ENCODE data around the gene CLIC1. TPM values are rescaled to one million over a fixed set of nuclear protein-coding genes. Genes with fewer than 3 reads are reported as not detected.

The CLIC1 gene
- 100 to 1,000 TPM; 536 to 743 (median 628) TPM for polyA plus RNA-seq (ENCODE audit: low read depth in 6 of 6)

DNA sequence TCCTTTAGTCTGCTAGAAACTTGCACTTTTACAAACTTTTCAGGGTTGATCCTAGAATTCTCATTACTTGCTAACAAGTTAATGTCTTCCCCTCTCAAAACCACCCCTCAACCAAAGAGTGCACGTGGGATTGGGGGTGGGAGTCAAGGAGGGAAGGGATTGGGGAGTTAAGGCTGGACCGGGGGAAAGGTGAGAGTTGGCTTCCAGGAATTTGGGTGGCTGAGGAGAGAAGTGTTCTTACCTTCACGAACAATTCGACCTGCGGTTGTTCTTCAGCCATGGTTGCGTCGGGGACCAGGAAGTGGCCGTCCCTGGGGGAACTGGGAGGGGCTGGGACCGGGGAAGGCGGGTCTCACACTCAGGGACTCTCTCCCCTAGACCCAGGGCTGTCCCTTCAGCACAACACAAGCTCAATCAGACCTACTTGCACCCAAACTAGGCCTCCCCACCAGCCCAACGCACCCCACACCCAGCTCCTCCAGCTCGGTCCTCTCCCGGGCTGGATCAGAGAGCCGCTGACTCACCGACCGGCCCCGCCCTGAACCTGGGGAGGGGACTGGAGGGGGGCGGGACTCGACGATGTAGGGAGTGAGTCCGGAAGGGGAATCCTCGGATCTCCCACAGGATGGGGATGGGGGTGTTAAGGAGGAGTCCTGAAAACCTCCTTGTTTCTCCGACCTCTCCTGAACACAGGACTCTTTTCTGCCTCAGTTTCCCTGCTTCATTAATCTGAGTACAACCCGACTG lies at the start of gene CLIC1:
CLIC1 (minus strand) TSS at position 510 of the 747 bp plus-strand sequence; CDS start at position 280, 230 bp downstream.
- peak within 1 kb of the TSS; percentile 94 to 100 (median 98) for H3K27ac Mint-ChIP-seq
- peak; percentile 30 to 34 for ATAC-seq (ENCODE audit: low read depth in 2 of 2)

DNA sequence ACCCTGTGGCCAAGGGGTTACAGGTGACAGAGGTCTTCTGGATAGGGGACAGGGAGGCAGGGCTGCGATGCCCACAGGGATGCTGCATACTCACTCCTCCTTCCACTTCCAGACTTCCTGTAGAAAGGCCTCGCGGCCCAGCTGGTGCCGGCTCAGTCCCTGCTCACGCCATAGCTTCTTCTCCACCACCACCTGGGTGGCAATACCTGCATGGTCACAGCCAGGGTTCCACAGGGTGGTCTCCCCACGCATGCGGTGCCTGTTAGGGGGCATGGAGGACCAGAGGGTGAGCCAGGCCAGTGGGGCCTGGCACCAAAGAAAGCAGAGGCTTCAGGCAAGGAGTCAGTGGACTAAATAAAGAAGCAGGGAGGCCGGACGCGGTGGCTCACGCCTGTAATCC lies 49.1 kb upstream of the CLIC1 start:
- peaks cover under 1 to 14% of the 10 kb centered on the region in 2 donors for H3K36me3 Mint-ChIP-seq
- DNase-seq (no peak), ATAC-seq (ENCODE audit: low read depth in 2 of 2) (no peak)
- H3K27me3 Mint-ChIP-seq = no peaks in the 10 kb centered on the region
- no peaks in the 10 kb centered on the region for H3K9me3 Mint-ChIP-seq
- no peak overlapping the region for H3K4me3 Mint-ChIP-seq
- peaks cover 12 to 36% (median 25%) of the 10 kb centered on the region in 3 donors for H3K4me1 Mint-ChIP-seq
- H3K27ac Mint-ChIP-seq = no peak overlapping the region

More for the DNA sequence above, at the start of gene CLIC1:
- DNase-seq = peak; percentile 74
- Mint-ChIP-seq H3K4me3 (peak within 1 kb of the TSS; percentile 94 to 99 (median 99)), H3K36me3 (peaks cover 9 to 21% of the 10 kb centered on the region in 2 donors), H3K27me3 (no peaks in the 10 kb centered on the region), H3K9me3 (no peaks in the 10 kb centered on the region), H3K4me1 (peaks cover 66 to 76% (median 71%) of the 10 kb centered on the region in 3 donors)

DNA sequence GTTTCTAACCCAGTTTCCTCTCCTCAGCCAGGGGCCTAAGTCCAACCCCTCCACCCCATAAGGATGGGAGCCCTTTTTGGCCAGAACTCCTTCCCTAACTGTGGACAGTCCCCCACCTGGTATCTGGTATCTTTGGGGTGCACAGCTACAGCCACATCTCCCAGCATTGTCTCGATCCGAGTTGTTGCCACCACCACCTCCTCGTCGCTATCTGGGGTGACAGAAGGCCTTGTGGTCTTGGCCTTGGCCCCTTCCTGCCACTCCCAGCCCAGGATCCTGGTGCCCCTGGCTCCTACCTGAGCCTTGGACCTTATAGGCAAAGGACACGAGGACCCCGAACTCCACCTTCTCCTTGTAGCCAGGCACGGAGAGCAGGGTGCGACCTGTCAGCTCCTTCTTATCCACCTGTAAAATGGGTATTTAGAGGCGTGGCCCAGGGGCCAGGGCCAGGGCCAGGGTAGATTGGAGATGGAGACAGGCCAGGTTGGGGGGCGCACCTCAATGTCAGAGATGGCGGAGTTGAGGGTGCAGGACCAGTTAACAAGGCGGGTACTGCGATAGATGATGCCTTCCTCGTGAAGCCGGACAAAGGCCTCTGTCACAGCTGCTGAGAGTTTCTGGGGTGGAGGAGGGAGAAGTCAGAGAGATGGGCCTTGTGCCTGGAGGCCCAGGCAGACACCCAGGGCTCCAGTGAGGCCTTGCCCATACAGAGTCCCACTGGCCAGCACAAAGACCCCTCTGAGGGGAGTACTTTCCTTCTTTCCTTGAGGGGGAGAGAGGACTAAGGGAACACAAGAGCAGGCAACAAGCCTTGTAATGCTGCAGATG lies 48.0 kb upstream of the CLIC1 start:
- H3K4me1 Mint-ChIP-seq = peaks cover 6 to 29% (median 13%) of the 10 kb centered on the region in 3 donors
- H3K4me3 Mint-ChIP-seq = no peak overlapping the region
- peak overlapping the region in 2 of 6 donors; percentile 56 to 76 for H3K27ac Mint-ChIP-seq
- H3K36me3 Mint-ChIP-seq = peaks cover 0 to 12% of the 10 kb centered on the region in 2 donors
- ATAC-seq (ENCODE audit: low read depth in 2 of 2) (no peak), DNase-seq (no peak)
- H3K27me3 Mint-ChIP-seq = no peaks in the 10 kb centered on the region
- H3K9me3 Mint-ChIP-seq = no peaks in the 10 kb centered on the region

DNA sequence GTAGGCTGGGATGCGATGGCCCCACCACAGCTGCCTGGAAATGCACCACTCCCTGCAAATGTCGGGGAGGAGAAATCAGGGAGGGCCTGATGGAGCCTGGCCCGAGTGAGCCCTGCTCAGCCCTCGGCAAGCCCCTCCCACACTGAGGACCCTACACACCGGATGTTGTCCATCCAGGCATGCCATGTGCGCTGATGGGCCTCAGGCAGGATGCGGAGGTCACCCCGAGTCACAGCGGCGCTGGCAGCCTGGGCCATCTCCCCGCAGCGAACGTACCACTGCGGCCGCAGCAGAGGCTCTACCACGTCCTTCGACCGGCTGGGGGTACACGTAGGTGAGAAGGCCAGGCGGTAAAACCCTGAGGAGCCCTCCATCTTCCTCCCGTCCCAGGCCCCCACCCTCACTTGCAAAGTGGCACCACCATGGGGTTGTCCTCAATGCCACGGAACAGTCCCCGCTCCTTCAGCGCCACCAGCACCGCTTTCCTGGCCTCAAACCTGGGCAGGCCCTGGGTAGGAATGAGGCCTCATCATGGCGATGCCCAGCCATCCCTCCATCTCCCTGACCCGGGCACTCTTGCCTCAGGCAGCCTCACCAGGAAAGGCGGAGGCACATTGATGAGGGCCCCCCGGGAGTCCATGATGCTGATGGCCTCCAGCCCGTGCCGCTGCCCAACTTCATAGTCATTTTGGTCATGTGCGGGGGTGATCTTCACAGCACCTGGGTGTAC lies 46.0 kb upstream of the CLIC1 start:
- DNase-seq (no peak), ATAC-seq (ENCODE audit: low read depth in 2 of 2) (no peak)
- H3K27me3 Mint-ChIP-seq = no peaks in the 10 kb centered on the region
- peaks cover 0 to 12% of the 10 kb centered on the region in 2 donors for H3K36me3 Mint-ChIP-seq
- no peak overlapping the region for H3K4me3 Mint-ChIP-seq
- no peaks in the 10 kb centered on the region for H3K9me3 Mint-ChIP-seq
- H3K4me1 Mint-ChIP-seq = peaks cover 11 to 19% (median 16%) of the 10 kb centered on the region in 3 donors
- no peak overlapping the region for H3K27ac Mint-ChIP-seq

DNA sequence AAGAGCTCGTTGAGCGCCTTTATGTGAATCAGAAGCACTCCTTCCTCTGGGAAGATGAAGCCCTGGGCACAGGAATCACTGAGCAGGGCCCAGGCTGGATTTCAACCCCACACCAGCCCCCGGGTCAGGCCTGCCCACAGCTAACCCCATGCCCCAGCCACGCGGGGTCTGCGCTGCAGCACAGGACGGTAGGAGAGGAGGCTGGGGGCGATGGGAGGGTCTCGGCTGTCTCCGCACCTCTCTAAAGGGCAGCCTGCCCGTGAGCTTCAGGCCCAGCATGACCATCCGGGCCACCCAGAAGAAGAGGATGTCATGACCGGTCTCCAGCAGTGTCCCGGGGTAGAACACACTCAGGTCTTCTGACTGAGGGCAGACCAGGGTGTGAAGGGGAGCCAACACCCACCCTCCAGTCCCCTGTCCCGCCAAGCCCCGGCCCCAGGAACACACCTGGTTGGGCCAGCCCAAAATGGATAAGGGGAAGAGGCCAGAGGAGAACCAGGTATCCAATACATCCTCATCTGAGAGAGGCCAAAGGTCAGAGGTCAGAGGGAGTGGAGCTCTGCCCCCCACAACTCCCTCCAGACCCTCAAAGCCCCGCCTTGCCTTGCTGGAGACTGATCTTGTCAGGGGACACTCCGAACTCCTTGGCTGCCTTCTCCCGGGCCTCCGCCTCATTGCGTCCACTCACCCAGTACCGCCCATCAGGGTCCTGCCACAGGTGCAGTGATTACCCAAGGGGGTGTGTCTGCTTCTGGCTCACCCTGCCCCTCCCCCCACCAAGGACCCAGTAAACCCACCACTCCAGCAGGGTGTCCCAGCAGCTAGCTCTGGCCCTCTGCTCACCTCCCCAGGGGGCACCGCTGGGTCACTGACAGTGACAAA lies 45.2 kb upstream of the CLIC1 start:
- Mint-ChIP-seq H3K27me3 (no peaks in the 10 kb centered on the region), H3K36me3 (peaks cover 0 to 12% of the 10 kb centered on the region in 2 donors), H3K4me1 (peaks cover 18 to 26% (median 24%) of the 10 kb centered on the region in 3 donors), H3K9me3 (no peaks in the 10 kb centered on the region), H3K4me3 (no peak overlapping the region), H3K27ac (peak overlapping the region in 1 of 6 donors; percentile 18)
- no peak for ATAC-seq (ENCODE audit: low read depth in 2 of 2)
- DNase-seq = no peak

DNA sequence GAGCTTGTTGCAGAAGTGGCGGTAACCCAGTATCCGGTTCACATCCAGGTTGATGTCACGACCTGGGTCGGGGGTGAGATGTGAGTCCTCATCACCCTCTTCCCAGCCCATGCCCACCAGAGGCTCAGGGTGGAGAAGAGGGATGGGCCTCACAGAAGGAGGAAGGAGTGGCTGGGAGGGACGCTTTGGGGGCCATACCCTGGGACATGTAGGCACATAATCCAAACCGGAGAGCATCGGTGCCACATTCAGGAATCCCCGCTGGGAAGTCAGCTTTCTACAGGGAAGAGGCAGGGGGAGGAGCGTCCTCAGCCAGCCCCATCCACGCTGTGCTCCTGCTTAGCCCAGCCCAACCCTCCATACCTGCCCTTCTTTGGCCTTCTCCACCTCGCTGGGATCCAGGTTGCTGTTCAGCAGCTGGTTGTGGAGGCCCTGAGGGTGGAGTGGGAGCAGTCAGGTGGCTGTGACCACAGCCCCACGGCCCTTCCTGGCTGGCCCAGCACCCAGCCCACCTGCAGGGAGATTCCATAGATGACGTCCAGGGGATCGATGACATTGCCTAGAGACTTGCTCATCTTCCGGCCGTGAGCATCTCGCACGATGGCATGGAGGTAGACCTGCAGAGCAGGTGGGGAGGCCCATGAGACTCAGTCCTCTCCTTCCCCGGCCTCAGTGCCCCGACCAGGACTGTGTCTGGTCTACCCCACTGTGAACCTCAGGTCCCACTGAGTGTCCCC lies 44.3 kb upstream of the CLIC1 start:
- H3K4me1 Mint-ChIP-seq = peaks cover 22 to 29% (median 26%) of the 10 kb centered on the region in 3 donors
- H3K4me3 Mint-ChIP-seq = no peak overlapping the region
- H3K27me3 Mint-ChIP-seq = no peaks in the 10 kb centered on the region
- H3K9me3 Mint-ChIP-seq = no peaks in the 10 kb centered on the region
- peaks cover 0 to 12% of the 10 kb centered on the region in 2 donors for H3K36me3 Mint-ChIP-seq
- DNase-seq = no peak
- no peak for ATAC-seq (ENCODE audit: low read depth in 2 of 2)
- peak overlapping the region in 1 of 6 donors; percentile 65 for H3K27ac Mint-ChIP-seq

DNA sequence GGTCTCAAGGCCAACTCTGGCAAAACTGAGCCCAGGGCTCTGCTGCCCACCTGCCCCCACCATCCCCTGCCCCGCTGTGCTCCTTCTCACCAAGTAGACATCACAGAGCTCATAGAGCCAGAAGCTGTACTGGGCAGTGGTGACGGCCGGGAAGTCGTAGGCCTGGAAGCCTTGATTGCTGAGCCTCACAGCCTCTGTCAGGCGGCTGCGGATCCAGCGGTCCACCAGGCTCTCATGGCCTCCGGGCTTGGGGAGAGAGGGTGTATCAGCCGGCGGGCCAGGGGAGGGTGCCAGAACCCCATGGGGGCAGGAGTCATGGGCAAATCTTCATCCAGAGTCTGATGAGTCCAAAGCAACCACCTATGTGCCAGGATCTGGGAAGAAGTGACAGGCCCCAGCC lies 43.6 kb upstream of the CLIC1 start:
- H3K9me3 Mint-ChIP-seq = no peaks in the 10 kb centered on the region
- H3K27me3 Mint-ChIP-seq = no peaks in the 10 kb centered on the region
- peak overlapping the region in 1 of 6 donors; percentile 58 for H3K27ac Mint-ChIP-seq
- ATAC-seq (ENCODE audit: low read depth in 2 of 2) (no peak), DNase-seq (no peak)
- peaks cover 0 to 11% of the 10 kb centered on the region in 2 donors for H3K36me3 Mint-ChIP-seq
- no peak overlapping the region for H3K4me3 Mint-ChIP-seq
- peaks cover 25 to 29% (median 29%) of the 10 kb centered on the region in 3 donors for H3K4me1 Mint-ChIP-seq

DNA sequence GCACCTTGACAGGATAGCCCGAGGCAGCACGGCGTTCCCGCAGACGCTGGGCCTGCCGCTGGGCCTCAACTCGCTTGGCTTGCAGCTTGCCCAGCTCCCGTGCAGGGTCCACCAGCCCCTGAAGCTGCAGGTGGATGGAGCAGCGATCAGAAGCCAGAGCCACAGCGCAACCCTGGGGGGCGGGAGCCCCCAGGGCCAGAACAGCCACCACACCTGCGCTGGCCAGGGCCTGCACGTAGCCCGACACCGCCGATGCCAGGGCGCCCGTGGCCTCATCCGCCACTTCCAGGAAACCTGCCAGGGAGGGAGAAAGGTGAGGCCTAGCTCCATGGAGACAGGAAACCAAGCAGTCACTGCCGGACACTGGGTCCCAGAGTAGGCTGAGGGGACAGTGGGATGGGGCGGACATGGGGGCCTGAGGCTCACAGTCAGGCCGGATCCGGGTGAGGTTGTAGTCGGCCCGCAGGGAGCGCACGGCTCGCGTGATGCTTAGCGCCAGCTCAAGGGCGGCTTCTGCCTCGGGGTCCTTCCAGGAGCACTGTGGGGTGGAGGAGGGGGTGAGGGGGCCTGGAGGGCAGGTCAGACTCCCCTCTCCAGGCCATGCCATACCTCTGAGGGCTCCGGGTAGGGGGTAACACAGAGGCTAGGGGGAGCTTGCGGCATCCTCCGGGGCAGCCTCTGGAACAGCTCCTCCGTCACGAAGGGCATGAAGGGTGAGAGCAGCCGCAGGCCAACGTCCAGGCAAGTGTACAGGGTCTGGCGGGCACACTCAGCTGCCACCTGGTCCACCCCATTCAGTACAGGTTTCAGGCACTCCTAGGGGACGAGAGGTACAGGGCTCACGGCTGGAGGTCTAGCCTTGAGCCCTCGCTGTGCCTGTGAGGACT lies 42.9 kb upstream of the CLIC1 start:
- Mint-ChIP-seq H3K27me3 (no peaks in the 10 kb centered on the region), H3K36me3 (peaks cover 0 to 4% of the 10 kb centered on the region in 2 donors), H3K27ac (no peak overlapping the region), H3K9me3 (no peaks in the 10 kb centered on the region), H3K4me1 (peaks cover 22 to 25% (median 25%) of the 10 kb centered on the region in 3 donors), H3K4me3 (no peak overlapping the region)
- ATAC-seq (ENCODE audit: low read depth in 2 of 2) (no peak), DNase-seq (no peak)

DNA sequence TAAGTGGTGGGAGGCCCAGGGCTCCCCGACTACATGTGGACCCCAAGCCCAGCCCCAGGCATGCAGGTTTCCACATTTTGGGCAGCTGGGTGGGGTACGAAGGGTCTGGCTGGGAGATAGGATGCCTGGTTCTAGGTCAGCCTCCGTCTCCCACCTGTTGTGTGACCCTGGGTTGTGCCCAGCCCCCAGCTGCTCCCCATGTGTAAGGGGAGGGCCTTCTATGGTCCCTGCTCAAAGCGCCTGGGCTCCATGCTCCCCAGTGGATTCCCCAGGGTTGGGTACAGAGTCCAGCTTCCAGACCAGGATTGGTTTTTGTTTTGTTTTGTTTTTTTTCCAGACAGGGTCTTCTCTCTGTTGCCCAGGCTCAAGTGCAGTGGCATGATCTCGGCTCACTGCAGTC lies 41.9 kb upstream of the CLIC1 start:
- H3K27me3 Mint-ChIP-seq = no peaks in the 10 kb centered on the region
- H3K27ac Mint-ChIP-seq = peak overlapping the region in 2 of 6 donors; percentile 69 to 88
- ATAC-seq (ENCODE audit: low read depth in 2 of 2) (no peak), DNase-seq (no peak)
- H3K4me3 Mint-ChIP-seq = peak overlapping the region in 1 of 8 donors; percentile 25
- no peaks in the 10 kb centered on the region for H3K9me3 Mint-ChIP-seq
- peaks cover 19 to 25% (median 21%) of the 10 kb centered on the region in 3 donors for H3K4me1 Mint-ChIP-seq
- no peaks in the 10 kb centered on the region for H3K36me3 Mint-ChIP-seq

DNA sequence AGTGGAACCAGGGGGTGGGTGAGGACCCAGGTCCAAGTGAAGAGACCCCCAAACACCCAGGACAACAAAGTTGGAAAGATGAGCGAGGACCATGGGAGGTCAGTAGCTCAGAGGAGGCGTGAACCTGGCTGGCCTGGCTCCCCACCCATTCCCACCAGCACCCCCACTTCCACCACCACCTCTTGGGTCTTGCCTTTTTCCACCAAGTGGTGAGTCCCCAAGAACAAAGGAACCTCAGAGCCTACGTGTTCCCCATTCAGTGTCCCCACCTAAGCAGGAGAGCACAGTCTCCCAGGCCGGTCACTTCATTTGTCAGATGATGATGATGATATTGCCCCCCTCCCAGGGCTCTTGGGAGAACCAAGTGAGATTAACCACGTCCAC lies 41.3 kb upstream of the CLIC1 start:
- H3K27ac Mint-ChIP-seq = peak overlapping the region in 4 of 6 donors; percentile 74 to 88 (median 78)
- DNase-seq (no peak), ATAC-seq (ENCODE audit: low read depth in 2 of 2) (no peak)
- H3K36me3 Mint-ChIP-seq = no peaks in the 10 kb centered on the region
- H3K27me3 Mint-ChIP-seq = no peaks in the 10 kb centered on the region
- no peaks in the 10 kb centered on the region for H3K9me3 Mint-ChIP-seq
- H3K4me1 Mint-ChIP-seq = peaks cover 19 to 24% (median 22%) of the 10 kb centered on the region in 3 donors
- H3K4me3 Mint-ChIP-seq = peak overlapping the region in 1 of 8 donors; percentile 34

DNA sequence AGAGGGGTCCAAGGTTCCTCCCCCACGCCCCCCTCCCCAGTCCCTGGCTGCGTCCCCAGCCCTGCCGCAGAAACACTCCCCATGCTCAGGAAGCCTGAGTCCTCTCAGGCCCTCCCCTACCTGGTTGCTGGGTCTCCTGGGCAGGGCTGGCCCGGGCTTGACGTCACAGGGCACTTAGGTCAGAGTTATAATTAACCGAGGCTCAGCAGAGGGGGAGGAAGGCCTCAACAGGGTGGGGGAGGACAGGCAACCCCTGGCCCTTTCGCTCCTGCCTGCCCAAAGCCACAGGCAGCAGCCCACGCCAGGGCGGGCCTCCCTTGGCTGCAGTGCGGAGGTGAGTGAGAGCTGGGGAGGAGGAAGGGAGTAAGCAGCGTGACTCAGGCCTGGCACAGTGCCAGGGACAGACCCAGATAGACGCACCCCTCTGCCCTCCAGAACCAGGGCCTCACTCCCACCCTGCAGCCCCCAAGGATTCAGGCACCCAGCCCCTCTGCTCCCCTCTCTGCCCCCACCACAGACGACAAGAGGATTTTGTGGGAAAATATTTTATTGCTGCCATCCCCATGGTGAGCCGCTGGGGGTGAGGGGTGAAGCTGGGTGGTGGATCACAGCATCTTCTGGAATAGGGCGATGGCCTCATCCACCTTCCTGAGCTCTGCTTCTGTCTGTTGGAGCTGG lies 40.8 kb upstream of the CLIC1 start, which contains the start of gene VWA7:
VWA7 (minus strand) TSS at position 340 of the 678 bp plus-strand sequence. CDS start 549 bp downstream, outside the sequence.
- ATAC-seq (ENCODE audit: low read depth in 2 of 2) (peak; percentile 92 to 94), DNase-seq (peak; percentile 69)
- no peaks in the 10 kb centered on the region for H3K27me3 Mint-ChIP-seq

More for the DNA sequence above, 40.8 kb upstream of the CLIC1 start, which contains the start of gene VWA7:
- H3K27ac Mint-ChIP-seq = peak within 1 kb of the TSS; percentile 74 to 97 (median 80)
- no peaks in the 10 kb centered on the region for H3K36me3 Mint-ChIP-seq
- H3K4me1 Mint-ChIP-seq = peaks cover 19 to 25% (median 21%) of the 10 kb centered on the region in 3 donors
- peak within 1 kb of the TSS in 4 of 8 donors; percentile 34 to 60 (median 50) for H3K4me3 Mint-ChIP-seq
- no peaks in the 10 kb centered on the region for H3K9me3 Mint-ChIP-seq

All from naive B cell (primary cell).